Stimulated activated CD8-positive, alpha-beta memory T cell treated with anti-CD3 and anti-CD28 coated beads, Interleukin-15, amount 100 ng/mL, for 48 hours (primary cell): ENCODE data around the gene TMEM63A.
"Not testable (repeated sequence)": the region's sequence is repeated elsewhere in the genome, so short reads cannot be mapped to it uniquely, and the experiment has no call there.

Experiments used
- DNase-seq, 2 donors: peaks; one replicate each; pipeline ENCODE4 v3.0.0-alpha.2; 2020; ENCODE audit warnings: low read depth in 2 of 2

TMEM63A gene

DNA sequence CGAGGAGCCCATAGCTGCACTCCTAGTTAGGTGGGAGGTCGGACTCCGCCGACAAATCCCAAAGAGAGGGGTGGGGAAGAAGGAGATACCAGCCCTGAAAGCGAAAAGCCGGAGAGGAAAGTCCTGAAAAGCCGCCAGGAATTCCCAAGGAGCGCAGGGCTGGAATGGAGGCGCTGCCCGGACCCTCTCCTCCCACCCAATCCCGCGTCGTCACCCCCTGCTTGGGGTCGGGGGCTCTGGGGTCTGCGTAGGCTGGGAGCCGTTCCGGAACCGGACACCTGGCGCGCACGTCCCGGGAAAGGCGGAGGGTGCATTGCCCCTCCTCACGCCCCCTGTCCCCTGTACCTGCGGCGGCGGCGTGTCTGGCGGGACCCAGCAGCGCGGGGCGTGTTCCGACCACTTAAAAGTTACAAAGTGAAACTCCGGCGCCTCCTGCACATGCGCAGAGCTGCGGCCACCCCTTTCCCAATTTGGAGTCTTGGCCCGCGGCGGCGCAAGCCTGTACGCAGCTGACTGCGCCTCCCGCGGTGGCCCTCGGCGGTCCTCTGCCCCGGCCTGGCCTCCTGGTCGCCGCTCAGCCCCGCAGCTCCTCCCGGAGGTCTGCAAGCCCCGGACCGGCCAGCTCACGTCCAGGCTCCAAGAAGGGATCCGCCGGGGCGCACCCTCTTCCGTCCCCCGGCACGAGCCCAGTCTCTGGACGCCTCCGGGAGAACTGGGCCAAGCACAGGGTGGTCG lies at the start of gene TMEM63A:
TSS of gene TMEM63A (minus strand) at position 422 of the 735 bp plus-strand sequence. CDS start 4,800 bp downstream, outside the sequence.
- DNase-seq: peak; percentile 77 to 80

DNA sequence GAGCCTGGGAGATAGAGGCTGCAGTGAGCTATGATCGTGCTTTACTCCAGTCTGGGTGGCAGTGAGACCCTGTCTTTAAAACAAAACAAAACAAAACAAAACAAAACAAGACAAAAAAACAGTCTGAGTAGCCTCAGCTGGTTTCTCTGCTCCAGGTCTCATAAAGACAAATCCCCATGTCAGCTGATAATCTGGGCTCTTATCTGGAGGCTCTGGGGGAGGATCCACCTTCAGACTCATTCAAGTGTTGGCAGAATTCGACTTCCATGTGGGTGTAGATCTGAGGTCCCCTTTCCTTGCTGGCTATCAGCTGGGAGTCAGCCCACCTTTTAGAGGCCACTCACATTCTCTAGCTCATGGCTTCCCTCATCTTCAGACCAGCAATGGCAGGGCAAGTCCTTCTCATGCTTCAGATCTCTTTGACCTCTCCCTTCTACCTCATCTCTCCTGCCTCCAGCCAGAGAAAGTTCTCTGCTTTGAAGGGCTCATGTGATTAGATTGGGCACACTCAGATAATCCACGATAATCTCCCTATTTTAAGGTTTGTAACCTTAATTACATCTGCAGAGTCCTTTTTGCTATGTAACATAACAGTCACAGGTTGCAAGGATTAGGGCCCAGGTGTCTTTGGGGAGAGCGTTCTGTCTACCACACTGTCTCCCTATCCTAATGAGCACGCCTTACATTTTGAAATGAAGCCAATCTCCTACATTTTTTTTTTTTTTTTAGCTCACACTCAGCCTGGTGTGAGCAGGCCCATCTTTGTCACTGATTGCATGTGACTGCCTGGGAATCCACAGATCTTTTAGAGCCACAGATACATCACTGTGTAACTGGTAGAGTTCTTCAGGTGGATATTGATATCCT lies 49.3 kb upstream of the TMEM63A start:
- no peak for DNase-seq

DNA sequence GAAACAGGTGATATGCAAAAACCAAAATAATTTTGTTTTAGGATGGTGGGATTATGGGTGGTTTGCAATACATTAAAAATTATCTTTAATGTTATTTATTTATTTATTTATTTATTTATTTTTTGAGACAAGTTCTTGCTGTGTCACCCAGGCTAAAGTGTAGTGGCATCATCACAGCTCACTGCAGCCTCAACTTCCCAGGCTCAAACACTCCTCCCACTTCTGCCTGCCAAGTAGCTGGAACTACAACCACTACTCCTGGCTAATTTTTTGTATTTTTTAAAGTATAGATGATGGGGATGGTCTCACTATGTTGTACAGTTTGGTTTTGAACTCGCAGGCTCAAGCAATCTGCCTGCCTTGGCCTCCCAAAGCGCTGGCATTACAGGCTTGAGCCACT lies 48.4 kb upstream of the TMEM63A start:
- DNase-seq: no peak

DNA sequence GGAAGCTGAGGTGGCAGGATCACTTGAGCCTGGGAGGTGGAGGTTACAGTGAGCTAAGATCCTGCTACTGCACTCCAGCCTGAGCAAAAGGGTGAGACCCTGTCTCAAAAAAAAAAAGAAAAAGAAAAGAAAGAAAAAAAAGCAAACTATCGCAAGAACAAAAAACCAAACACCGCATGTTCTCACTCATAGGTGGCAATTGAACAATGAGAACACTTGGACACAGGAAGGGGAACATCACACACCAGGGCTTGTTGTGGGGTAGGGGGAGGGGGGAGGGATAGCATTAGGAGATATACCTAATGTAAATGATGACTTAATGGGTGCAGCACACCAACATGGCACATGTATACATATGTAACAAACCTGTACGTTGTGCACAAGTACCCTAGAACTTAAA lies 47.3 kb upstream of the TMEM63A start:
- not testable (repeated sequence) for DNase-seq

DNA sequence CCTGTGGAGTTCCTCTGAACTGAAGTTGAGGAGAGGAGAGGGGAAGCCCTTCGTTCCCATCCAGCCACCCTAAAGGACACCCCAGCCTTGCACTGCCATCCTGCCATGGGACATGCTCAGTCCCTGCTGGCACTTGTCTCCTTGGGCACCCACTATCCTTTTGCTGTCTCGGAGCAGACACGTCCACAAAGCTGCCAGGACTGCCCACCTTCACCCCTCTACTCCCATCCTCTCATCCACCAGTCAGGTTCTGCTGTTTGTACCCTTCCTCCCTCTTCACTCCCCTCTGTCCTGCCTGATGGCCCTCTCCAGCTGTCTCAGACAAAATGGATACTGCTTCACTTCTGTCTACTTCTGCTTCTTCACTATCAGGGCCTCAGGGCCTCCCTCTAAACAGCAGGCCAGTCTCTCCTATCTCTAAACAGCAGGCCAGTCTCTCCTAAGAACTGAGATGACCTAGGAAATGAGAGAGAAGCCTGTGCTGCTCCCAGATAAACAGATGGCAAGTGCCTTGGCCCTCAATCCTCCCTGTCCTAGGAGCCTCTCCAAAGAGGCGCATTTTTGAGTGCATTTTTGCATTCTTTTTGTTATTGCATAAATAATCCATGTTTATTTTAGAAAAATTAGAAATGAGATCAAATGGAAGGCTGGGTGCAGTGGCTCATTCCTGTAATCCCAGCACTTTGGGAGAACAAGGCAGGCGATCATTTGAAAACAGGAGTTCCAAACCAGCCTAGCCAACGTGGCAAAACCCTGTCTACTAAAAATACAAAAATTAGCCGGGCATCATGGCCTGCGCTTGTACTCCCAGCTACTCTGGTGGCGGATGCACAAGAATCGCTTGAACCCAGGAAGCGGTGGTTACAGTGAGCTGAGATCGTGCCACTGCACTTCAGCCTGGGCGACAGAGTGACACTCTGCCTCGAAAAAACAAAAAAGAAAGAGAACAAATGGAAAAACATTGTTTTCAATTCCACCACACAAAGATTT lies 46.3 kb upstream of the TMEM63A start:
- no peak for DNase-seq

DNA sequence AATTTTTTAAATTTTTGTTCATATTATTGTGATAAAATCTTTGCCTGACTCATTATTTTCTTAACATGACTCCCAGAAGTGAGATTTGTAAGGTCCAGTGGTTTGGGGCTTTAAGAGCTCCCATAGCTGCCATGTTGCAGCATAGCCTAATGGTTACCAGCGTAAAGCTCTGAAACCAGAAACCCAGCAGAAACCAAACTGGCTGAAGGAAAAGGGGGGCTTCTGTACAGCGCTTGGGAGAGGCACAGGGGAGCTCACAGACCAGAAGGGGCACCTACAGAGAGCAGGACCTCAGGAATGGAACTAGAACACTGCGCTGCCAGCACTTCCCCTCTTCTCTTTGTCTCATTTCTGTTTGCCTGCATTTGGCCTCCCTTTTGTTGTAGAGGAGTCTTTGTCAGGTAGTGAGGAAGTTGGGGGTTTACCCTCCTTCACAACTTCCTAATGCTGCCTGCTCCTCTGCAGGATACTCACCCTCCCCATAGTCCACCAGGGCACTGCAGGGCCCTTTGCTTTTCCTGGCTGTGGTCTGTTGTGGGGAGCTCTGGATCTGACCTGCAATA lies 44.5 kb upstream of the TMEM63A start:
- no peak for DNase-seq

DNA sequence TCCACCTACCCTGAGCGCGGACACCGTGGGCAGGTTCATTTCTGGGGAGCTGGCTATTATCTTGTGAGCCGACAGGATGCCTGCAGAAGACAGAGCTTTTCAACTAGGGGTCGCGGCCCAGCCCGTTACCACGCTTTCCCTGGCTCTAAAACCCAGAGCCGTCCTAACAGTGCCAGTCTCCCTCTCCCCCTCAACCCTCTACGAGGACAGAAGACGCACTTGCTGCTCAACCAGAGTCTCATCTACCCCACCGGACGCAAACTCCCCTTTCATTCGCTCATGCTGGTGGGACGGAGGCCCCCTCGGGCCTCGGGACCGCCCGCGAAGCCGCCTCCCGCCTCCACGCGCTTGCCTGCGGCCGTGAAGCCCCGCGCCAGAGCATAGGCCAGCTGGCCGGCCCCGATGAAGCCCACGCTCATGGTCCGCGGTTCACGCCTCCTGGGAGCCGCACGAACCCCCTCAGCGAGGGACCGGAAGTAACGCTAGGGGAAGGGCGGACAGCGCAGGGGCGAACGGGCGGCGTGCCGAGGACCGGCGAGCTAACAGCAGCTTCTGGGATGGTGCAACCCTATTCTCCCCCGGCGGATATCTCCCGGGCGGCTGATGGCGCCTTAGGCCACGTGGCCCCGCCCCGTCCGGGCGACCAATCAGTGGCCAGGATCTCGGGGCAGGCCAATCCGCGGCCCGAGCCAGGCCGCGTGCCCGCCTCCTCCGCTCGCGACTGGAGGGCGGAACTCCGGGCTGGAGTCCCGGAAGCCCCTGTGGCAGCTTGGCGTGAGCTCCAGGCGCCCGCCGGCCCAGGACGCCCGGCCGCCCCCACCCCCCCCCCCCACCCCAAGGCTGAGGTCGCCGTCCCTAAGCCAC lies 41.7 kb upstream of the TMEM63A start, which contains the start of gene PYCR2:
TSS of gene PYCR2 (minus strand) at position 559 of the 864 bp plus-strand sequence. CDS start at position 419, 140 bp downstream.
- DNase-seq: peak; percentile 95 to 96

DNA sequence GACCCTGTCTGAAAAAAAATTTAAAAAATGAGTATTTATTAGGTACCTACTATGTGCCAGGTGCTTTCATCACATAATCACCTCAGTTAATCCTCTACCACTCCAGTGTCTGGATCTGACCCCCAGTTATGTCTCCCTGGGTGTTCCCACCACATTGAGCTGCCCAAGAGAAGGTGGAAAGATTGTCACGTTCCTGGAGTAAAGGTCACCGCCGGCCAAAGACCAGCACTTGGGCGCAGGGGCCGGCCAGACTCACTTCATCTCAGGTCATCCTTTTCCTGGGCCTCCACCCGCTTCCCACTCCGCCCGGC lies 41.2 kb upstream of the TMEM63A start:
- no peak for DNase-seq

DNA sequence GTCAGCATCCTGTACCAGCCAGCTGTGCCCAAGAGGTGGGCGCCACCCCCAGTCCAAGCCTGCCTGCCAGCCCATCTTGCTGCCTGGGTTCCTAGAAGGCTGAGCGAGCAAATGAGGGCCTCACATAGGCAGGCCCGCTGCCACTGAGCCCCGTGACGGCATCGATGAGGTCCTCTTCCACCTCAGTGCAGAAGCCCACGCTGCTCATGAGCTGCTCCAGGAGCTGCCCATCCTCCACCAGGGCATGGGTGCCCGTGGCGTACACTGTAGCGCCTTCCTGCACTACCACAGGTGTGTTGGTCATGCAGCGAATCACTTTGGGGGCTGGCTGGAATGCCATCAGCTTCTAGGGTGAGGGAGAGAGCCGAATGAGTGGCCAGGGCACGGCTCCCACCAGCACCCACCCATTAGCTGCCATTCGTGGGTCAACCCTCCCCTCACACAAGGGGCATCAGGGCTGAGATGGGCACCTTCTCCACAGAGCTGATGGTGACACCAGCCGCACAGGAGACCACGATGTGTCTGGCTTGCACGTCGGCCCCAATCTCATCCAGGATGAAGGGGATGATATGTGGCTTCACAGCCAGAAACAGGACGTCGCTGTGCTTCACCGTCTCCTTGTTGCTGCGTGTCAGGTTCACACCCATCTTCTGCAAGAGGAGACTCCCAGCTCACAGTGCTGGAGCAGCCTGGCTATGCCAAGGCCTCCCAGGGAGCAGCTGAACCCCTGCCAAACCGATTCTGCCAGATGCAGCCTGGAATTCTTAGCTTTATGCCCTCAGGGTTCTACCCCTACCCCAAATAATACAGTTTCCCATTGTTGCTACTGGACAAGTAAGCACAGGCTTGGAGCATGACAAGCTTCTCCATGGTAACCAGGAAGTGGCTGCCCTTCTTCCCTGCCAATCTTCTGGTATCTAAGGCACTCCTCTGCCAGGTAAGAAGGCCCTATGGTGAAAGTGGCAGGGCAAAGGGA lies 39.8 kb upstream of the TMEM63A start:
- no peak for DNase-seq

DNA sequence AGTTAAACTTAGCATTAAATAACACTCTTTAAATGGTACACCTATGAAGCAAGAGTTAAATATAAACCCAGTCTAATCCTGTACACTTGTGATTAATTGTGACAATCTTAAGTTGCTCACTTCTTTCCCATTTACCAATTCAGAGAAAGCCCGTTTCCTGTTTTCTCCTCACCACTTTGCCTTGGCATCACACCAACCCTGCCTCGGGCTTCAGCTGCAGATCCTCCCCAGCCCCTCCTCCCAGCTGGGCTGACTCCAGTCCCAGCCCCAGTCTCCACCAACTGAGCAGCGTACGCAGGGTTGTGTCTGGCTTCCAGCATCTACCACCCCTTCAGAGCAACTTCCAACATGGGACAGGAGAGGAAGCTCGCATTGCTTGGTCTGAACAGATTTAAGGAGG lies 37.7 kb upstream of the TMEM63A start:
- no peak for DNase-seq

DNA sequence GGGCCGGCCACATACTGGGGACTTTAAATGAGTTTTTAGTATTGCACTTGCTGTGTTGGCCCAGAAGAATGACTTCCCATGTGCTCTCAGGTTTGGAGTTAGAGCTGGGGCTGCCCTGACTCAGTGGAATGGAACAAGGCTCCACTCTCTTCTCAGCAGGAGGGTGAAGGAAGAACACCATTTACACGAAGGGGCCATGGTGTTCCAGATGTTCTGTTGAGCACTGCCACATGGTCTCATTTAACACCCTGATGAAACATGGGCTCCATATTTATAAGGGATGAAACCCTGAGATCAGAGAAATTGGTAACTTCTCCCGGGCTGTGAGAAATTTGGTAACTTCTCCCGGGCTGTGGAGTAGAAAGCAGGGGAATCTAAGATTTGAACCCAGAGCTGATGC lies 36.1 kb upstream of the TMEM63A start:
- no peak for DNase-seq

DNA sequence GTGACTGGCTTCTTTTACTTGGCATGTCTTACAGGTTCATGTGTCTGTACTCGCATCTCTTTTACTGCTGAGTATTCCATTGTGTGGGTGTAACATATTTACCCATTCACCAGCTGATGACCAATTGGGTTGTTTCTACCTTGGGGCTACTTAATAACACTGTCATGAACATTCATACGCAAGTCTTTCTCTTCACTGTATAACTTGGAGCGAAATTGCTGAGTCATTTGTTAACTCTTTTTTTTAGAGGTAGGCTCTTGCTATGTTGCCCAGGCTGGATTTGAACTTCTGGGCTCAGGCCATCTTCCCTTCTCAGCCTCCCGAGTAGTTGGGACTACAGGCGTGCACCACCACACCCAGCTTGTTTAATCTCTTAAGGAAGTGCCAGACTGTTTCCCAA lies 35.4 kb upstream of the TMEM63A start:
- DNase-seq: no peak

DNA sequence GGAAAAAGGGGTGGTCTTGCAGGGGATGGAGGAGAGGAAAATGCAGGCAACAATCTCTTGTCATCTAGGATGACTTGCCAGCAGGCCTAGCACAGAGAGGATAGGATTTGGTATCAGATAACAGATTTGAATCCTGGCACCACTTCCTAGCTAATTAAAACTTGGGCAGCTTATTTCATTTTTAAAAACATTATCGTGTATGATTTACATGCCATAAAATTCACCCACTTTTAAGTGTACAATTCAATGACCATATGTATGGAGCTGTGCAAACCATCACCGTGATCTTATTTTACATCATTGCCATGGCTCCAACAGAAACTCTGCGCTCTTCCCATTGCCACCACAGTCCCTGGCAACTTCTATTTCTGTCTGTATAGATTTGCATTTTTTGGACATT lies 34.9 kb upstream of the TMEM63A start:
- no peak for DNase-seq

DNA sequence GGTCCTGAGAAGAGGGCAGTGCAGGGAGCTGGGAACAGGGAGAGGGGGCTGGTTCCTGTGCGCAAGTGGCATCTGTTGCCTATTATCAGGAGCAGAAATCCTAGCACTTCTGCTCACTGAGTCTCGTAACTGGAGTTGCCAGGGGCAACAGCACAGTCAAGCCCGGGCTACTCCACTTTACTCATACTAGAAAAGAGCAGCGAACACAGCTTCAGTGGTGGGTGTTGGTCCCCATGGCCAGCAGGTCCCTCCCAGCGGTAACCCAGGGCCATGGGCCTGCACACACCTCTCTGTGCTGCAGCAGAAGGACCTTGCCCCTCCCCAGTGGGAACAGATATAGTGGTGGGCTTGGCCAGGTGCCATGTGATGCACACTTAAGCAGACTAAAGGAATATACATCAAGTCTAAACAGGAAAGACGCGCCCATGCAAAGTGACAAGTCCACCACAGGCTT lies 33.4 kb upstream of the TMEM63A start:
- no peak for DNase-seq

DNA sequence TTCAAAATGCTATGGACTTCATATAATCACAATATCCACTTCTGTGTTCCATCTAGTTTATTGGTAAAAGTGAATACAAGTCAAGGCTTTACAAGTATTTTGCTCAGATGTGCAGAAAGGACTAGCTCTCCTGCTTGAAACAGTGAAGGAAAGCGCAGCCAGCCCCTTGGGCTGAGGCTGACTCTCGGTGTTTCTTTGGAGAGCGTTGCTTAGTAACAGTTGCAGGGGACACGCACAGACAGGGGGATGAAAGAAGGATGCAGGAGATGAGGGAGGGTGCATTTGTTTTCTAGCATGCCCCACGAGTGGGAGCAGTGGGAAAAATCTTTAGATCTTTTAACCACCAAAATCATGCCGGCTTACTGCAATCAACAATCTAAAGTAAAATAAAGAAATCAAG lies 32.8 kb upstream of the TMEM63A start:
- no peak for DNase-seq

DNA sequence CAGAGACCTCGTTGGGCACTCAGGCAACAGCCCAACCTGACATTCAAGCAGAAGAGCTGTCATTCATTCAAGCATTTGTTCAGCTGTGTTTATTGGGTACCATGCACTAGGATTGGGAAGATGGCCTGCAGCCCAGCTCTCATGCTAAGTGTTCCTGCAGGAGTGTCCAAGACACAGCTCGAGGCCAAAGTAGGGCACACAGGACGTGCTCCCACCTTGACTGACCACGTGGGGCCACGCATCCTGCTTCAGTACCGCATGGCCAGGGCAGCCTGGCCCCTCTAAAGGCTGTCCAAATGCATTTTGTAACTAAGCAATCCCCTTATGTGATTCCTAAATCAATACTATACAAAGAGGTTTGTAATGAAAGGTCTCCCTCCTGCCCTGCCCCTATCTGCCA lies 32.2 kb upstream of the TMEM63A start:
- DNase-seq: no peak

DNA sequence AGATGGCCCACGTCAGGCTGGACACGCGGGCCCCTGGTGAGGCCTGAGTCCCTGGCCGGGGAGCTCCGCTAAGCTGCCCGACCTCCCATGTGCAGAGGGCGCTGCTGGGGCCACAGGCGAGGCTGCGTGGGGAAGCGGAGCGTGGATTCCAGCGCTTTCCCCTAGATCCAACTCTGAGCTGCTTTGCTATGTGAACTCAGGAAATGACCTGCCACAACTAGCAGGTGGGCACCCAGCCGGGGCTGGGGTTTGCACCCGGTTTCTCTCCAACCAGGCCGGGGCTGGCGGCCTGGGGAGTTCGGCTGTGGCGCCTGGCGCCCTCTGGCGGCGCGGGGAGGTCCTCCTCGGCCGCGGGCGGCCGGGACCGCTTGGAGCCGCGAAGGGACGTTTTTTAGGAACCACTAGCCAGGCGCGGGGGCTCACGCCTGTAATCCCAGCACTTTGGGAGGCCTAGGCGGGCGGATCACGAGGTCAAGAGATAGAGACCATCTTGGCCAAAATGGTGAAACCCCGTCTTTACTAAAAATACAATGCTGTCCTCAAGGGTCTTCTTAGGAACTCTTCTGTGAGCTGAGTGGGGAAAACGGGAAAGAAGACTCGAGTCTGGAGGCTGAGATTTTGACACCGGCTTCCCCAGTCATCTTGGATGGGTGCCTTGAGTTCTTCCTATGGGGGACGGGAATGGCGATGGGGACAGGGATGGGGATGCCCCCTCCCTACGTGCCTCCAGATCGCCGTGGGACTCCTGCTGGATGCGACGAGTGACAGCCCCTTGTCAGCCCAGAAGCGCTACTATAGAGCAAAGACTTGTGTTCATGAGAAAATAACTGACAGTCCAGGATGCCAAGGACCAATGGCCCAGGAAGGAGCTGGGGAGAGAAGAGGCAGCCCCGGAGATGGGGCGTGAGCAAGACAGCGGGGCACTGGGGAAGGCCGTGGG lies 29.3 kb upstream of the TMEM63A start:
- DNase-seq: peak; percentile 43 to 49

DNA sequence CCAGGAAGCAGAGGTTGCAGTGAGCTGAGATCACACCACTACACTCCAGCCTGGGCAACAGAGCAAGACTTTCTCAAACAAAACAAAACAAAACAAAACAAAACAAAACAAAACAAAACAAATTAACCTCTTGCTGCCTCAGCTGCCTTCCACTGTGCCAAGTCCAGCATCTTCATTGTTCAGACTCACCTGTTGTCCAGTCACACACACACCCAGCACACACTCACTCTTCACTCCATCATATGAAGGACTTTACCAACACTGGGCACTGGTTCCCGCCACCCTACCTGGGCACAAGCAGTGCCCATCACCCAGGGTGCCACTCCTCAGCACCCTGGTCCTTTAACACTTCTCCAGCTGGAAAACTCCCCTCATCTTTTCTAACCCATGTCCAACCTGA lies 27.3 kb upstream of the TMEM63A start:
- DNase-seq: no peak
